Muscle layer of colon (tissue), 2 donors: Measurements from ENCODE around the gene HYDIN.
"Not testable (repeated sequence)": the region's sequence is repeated elsewhere in the genome, so short reads cannot be mapped to it uniquely, and the experiment has no call there.

Experiments used
- H3K27ac ChIP-seq: one replicate; pipeline ENCODE4 v1.7.0; 2013; ENCODE audit warnings: low read depth, mild to moderate bottlenecking, low read length, moderate library complexity
- H3K27me3 ChIP-seq, 2 donors: one replicate each; pipeline ENCODE4 v1.7.0; 2013; ENCODE audit warnings: low read length in 2 of 2, mild to moderate bottlenecking in 2 of 2; ENCODE audit not compliant: insufficient read depth in 2 of 2, control insufficient read depth in 1 of 2
- H3K36me3 ChIP-seq: one replicate; pipeline ENCODE4 v1.7.0; 2013; ENCODE audit warnings: mild to moderate bottlenecking, low read length; ENCODE audit not compliant: insufficient read depth
- H3K4me1 ChIP-seq: one replicate; pipeline ENCODE4 v1.7.0; 2013; ENCODE audit warnings: mild to moderate bottlenecking, low read length; ENCODE audit not compliant: insufficient read depth
- H3K4me3 ChIP-seq, 2 donors: one replicate each; pipeline ENCODE4 v1.7.0; 2013; ENCODE audit warnings: low read length in 2 of 2, low read depth in 1 of 2, mild to moderate bottlenecking in 1 of 2, moderate library complexity in 1 of 2
- H3K9ac ChIP-seq: one replicate; pipeline ENCODE4 v1.7.0; 2013; ENCODE audit warnings: low read length
- H3K9me3 ChIP-seq: one replicate; pipeline ENCODE4 v1.7.0; 2013; ENCODE audit warnings: mild to moderate bottlenecking, low read length
- donor health status: abdominal sarcoma.
- donor health status: Adenocarcinoma of cecum.

HYDIN gene

DNA sequence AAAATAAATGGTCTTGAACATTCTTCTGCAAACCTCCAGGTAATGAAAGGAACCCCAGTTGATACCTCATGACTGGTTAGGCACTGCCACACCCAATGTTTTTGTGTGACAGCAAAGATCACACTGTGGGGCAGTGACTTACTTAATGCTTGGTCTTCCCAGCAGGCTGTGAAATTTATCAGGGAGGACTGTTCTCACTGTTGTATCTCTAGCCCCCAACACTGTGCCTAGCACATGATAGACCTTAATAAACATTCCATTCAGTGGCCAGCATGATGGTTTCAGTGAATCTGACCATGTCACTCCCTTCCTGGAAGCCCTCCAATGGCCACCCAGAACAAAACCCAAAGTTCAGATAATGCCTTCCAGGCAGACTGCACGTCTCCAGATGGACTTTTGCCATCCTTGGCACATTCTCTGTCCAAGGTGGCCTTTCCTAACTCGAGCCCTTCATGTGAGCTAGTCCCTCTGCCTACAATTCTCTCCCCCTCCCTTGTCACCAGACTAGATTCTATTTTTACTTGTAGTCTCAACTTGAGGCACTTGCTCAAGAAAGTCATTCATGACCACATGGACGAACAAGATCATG, 206.6 kb downstream of the HYDIN start:
- not testable (repeated sequence) for H3K4me1 ChIP-seq, H3K9me3 ChIP-seq, H3K9ac ChIP-seq, H3K36me3 ChIP-seq, H3K27ac ChIP-seq, H3K4me3 ChIP-seq, H3K27me3 ChIP-seq

DNA sequence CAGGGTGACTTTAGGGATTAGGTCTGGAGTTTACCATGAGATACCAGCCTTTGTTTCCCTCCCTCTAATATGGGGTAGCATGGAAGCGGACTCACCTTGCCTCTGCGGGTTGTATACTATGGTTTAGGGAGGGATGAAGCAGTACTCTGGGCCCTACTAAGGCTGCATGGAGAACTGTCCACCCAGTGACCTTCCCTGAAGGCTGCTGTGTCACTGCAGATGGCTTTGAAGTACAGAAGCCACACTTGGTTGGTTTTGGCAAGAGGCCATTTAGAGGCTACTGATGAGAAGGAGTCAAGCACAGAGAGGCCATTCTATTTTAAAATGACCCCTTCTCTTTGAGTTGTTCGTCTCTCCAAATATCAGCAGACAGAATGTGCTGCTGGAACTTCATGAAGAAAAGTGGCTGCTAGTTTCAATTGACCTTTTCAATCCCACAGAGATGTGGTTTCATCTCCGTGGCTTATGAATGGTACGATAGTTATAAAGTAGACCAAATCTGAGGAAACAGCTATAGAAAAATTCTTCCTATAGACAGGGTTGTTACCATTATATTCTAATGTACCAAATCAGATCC, 208.5 kb downstream of the HYDIN start:
- H3K27me3 ChIP-seq, H3K4me3 ChIP-seq, H3K27ac ChIP-seq, H3K9ac ChIP-seq, H3K4me1 ChIP-seq, H3K9me3 ChIP-seq, H3K36me3 ChIP-seq: not testable (repeated sequence)

DNA sequence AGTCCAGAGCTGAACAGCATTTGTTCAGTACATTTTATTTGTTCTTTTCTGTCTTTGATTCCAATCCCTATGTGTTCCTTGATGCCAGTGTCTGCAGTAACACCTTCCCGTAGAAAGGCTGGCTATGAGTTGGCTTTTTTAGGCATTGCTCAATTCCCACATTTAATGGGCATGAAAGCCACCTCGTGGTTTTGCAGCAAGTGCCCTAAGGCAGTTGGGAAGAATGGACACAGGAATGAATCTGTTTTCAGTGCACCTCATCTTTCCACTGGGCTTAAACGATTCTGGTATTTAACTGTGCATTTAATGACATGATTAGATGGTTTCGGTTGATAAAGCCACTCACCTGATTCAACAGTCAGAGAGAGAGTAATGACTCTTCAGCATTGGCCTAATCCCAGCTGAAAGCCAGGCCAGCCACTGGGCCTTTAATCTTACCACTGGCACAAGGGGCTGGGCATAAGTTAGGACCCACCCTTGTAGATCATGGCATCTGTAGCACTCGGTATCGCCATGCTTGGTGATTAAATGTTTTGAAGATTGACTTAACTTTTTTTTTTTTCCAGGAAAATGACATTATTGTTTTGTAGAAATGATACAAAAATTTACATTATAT, 211.3 kb downstream of the HYDIN start:
- not testable (repeated sequence) for H3K27ac ChIP-seq, H3K9me3 ChIP-seq

DNA sequence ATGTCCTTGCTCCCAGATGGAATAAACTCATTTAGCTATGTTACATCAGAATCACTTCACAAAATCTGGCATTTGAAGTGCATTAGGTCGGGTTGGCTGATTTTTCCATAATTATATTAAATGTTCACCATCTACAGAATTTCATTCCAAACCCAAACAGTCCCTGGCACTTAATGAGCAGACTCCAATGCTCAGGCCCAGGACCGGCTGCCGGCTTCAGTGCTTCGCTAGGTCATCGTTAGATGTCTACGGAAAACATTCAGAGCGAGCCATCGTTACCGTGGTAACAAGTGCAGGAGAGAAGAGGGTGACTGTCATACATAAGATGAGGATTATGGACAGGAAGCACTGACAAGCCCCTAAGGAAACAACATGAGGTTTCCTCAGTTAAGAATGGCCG, 215.1 kb downstream of the HYDIN start:
- not testable (repeated sequence) for H3K27me3 ChIP-seq, H3K9ac ChIP-seq, H3K9me3 ChIP-seq, H3K4me3 ChIP-seq, H3K36me3 ChIP-seq, H3K27ac ChIP-seq, H3K4me1 ChIP-seq

More for the DNA sequence above, 211.3 kb downstream of the HYDIN start:
- H3K4me1 ChIP-seq, H3K36me3 ChIP-seq, H3K27me3 ChIP-seq, H3K4me3 ChIP-seq, H3K9ac ChIP-seq: not testable (repeated sequence)

- H3K36me3 ChIP-seq = not testable (repeated sequence)
Observed at GRCh38 chr16:71009440-71010223, 220.9 kb downstream of the HYDIN start.

DNA sequence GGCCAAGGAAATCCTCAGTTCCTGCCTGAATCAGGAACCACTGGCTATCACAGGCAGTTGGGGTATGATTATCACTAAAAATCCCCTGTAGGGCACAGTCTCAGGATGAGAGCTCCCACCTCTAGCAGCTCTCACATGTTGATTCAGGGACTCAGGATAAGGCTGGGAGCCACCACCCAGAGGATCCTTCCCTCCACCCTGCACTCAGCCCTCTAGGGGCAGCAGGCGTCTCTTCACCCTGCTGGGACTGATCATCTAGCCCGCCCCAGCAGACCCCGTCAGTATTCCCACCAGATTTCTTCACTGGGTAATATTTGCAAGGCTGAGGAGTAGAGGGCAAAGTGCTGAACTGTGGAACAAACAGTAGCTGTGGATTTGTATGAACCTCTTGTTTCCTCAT, 224.0 kb downstream of the HYDIN start:
- not testable (repeated sequence) for H3K4me1 ChIP-seq, H3K36me3 ChIP-seq, H3K9me3 ChIP-seq, H3K27ac ChIP-seq, H3K4me3 ChIP-seq, H3K9ac ChIP-seq, H3K27me3 ChIP-seq

More at GRCh38 chr16:71009440-71010223, 220.9 kb downstream of the HYDIN start:
- not testable (repeated sequence) for H3K27ac ChIP-seq, H3K9me3 ChIP-seq, H3K9ac ChIP-seq, H3K4me1 ChIP-seq, H3K27me3 ChIP-seq, H3K4me3 ChIP-seq

GRCh38 chr16:70999735-71000134, 230.8 kb downstream of the HYDIN start:
- not testable (repeated sequence) for H3K4me1 ChIP-seq, H3K27me3 ChIP-seq, H3K9ac ChIP-seq, H3K36me3 ChIP-seq, H3K27ac ChIP-seq, H3K9me3 ChIP-seq, H3K4me3 ChIP-seq

DNA sequence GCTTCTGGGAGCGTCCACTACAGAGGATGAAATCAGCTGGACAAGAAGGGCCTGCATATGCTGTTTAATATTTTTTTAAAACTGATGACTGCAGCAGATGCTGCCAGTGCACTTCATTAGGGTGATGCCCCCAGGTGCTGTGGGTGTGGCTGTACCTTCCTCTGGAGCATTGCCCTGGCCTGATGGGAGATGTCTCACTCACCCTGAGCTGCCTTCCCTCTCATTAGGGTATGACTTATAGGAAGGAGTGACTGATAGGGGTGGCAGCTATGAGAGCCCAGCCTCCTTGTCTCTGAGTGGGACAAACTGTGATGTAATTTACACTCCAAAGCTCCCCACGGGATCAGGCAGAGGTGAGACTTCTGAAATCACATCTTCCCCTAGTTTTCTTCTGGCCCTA, 234.7 kb downstream of the HYDIN start:
- not testable (repeated sequence) for H3K36me3 ChIP-seq, H3K27me3 ChIP-seq, H3K9me3 ChIP-seq, H3K9ac ChIP-seq, H3K4me3 ChIP-seq, H3K27ac ChIP-seq, H3K4me1 ChIP-seq

DNA sequence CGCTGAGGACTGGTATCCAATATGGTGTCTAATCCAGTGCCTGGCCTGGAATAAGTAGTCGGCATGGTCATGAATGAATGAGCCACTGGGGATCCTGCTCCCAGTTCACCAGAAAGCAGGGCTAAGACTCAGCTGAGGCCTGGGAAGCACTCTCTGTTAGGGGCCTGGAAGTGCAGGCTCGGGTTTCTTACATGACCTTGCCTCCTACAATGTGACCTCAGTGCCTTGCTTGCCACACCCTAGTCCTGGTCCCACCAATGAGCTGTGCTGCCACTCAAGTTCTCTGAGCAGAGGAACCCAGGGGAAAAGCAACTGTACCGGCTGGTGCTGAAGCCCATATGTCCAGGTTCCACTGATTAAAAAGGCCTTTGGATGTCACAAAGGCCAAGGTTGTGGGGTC, 238.0 kb downstream of the HYDIN start:
- H3K9me3 ChIP-seq, H3K9ac ChIP-seq, H3K4me1 ChIP-seq, H3K27me3 ChIP-seq, H3K36me3 ChIP-seq, H3K4me3 ChIP-seq, H3K27ac ChIP-seq: not testable (repeated sequence)

- H3K4me3 ChIP-seq, H3K4me1 ChIP-seq, H3K36me3 ChIP-seq, H3K27ac ChIP-seq, H3K9me3 ChIP-seq, H3K27me3 ChIP-seq, H3K9ac ChIP-seq: not testable (repeated sequence)
Observed at GRCh38 chr16:70987019-70987715, 243.4 kb downstream of the HYDIN start.

- H3K9ac ChIP-seq, H3K36me3 ChIP-seq, H3K27ac ChIP-seq, H3K4me3 ChIP-seq, H3K4me1 ChIP-seq, H3K9me3 ChIP-seq, H3K27me3 ChIP-seq: not testable (repeated sequence)
Observed at GRCh38 chr16:70984675-70985074, 245.8 kb downstream of the HYDIN start.
